OCI-LY1 (cell line): Measurements from ENCODE around the gene E2F4.

Experiments used
- H2AFZ ChIP-seq: fragments of 200-600 bp; sonication (generic), shearing (Covaris generic); 2 replicates; pipeline ENCODE4 v1.6.0; 2014; ENCODE audit warnings: antibody characterized with exemption, mild to moderate bottlenecking, low read length
- H3F3A ChIP-seq: fragments of 200-600 bp; sonication (generic), shearing (Covaris generic); 2 replicates; pipeline ENCODE4 v1.6.0; 2014; ENCODE audit warnings: mild to moderate bottlenecking, antibody characterized with exemption, low read length, moderate library complexity; ENCODE audit not compliant: insufficient read depth
- H3K27ac ChIP-seq: fragments of 200-600 bp; sonication (generic); 2 replicates; pipeline ENCODE4 v1.5.1; 2014; ENCODE audit warnings: low read length, mixed run types, mild to moderate bottlenecking, low read depth; ENCODE audit not compliant: poor library complexity, severe bottlenecking
- H3K27me3 ChIP-seq: fragments of 200-600 bp; sonication (generic); 2 replicates; pipeline ENCODE4 v1.6.0; 2014; ENCODE audit warnings: antibody characterized with exemption, mild to moderate bottlenecking, low read length, moderate library complexity; ENCODE audit not compliant: insufficient read depth
- H3K36me3 ChIP-seq: fragments of 200-600 bp; sonication (generic); 2 replicates; pipeline ENCODE4 v1.6.1; 2014; ENCODE audit warnings: mild to moderate bottlenecking, antibody characterized with exemption, low read length, moderate library complexity, mixed read lengths; ENCODE audit not compliant: insufficient read depth
- H3K4me1 ChIP-seq: fragments of 200-600 bp; sonication (generic); 2 replicates; pipeline ENCODE4 v1.5.1; 2014; ENCODE audit warnings: mild to moderate bottlenecking, low read length, moderate library complexity; ENCODE audit not compliant: insufficient read depth, severe bottlenecking
- H3K4me2 ChIP-seq: fragments of 200-600 bp; sonication (generic), shearing (Covaris generic); 2 replicates; pipeline ENCODE4 v1.6.1; 2014; ENCODE audit warnings: low read length
- H3K4me3 ChIP-seq: fragments of 200-600 bp; sonication (generic); 2 replicates; pipeline ENCODE4 v1.5.1; 2014; ENCODE audit warnings: low read length, low read depth, mild to moderate bottlenecking, mixed read lengths; ENCODE audit not compliant: poor library complexity, severe bottlenecking
- H3K79me2 ChIP-seq: fragments of 200-600 bp; shearing (Covaris generic); 2 replicates; pipeline ENCODE4 v1.6.1; 2016; ENCODE audit warnings: mixed run types, low read length, mixed read lengths; ENCODE audit not compliant: insufficient read depth
- H3K9ac ChIP-seq: fragments of 200-600 bp; sonication (generic), shearing (Covaris generic); 2 replicates; pipeline ENCODE4 v1.6.1; 2014; ENCODE audit warnings: mild to moderate bottlenecking, low read length, mixed read lengths
- H3K9me2 ChIP-seq: fragments of 200-600 bp; sonication (generic), shearing (Covaris generic); 2 replicates; pipeline ENCODE4 v1.6.1; 2014; ENCODE audit warnings: low read depth, mild to moderate bottlenecking, low read length, mixed read lengths
- H3K9me3 ChIP-seq: fragments of 200-600 bp; shearing (Covaris generic); 2 replicates; pipeline ENCODE4 v1.6.1; 2014; ENCODE audit warnings: low read length, mixed read lengths
- H4K20me1 ChIP-seq: fragments of 200-600 bp; sonication (generic), shearing (Covaris generic); 2 replicates; pipeline ENCODE4 v1.6.0; 2016; ENCODE audit warnings: mild to moderate bottlenecking, low read length; ENCODE audit not compliant: insufficient read depth
- CTCF ChIP-seq: fragments of 200-600 bp; sonication (generic), shearing (Covaris generic); IDR thresholded peaks from 2 replicates; pipeline ENCODE4 v1.5.1; 2017; ENCODE audit warnings: mild to moderate bottlenecking, antibody characterized with exemption, low read length, moderate library complexity, mixed read lengths
- EZH2 ChIP-seq: fragments of 200-600 bp; sonication (generic), shearing (Covaris generic); IDR thresholded peaks from 2 replicates; pipeline ENCODE4 v1.8.0; 2017; ENCODE audit warnings: borderline replicate concordance, mixed run types, mild to moderate bottlenecking, antibody characterized with exemption, low read length, moderate library complexity, mixed read lengths

The E2F4 gene

DNA sequence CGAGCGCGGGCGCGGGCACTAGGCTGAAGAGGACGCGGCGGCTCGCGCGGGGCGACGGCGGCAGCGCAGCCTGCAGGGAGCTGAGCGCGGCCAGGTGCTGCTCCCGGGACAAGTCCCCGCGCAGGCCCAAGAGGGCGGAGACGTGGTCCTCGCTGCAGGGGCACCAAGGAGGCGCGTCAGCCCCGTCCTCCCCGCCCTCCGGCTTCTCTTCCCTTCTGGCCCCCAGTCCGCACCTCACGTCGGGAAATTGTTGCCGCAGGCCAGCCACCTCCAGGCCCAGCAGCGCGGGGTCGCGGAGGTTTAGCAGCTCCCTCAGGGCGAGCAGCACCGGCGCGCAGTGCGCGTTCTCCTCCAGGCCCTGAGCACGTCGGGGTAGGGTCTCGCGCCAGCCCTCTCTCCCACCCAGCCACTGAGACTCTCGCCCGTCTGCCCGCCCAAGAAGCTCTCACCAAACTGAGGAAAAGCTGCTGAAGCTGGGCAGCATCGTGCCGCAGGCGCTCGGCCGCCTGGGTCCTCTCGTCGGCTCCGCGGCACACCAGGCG lies 7.4 kb upstream of the E2F4 start:
- Histone ChIP-seq H3K4me3 (peak overlapping the region; percentile 68), H3K4me2 (peak overlapping the region; percentile 82), H3K9ac (peak overlapping the region; percentile 68; the same call in 1 of the 2 replicates), H2AFZ (no peak overlapping the region), H3K9me2 (no peaks in the 10 kb centered on the region), H4K20me1 (no peaks in the 10 kb centered on the region), H3K9me3 (no peaks in the 10 kb centered on the region), H3K4me1 (peaks cover 17% of the 10 kb centered on the region), H3F3A (no peaks in the 10 kb centered on the region), H3K36me3 (no peaks in the 10 kb centered on the region), H3K79me2 (no peaks in the 10 kb centered on the region), H3K27me3 (no peaks in the 10 kb centered on the region), H3K27ac (no peak overlapping the region)
- no peak for TF ChIP-seq CTCF
- TF ChIP-seq EZH2: no peak

- H3F3A ChIP-seq: no peaks in the 10 kb centered on the region
- H3K4me2 ChIP-seq: no peak overlapping the region
- H3K9me3 ChIP-seq: no peaks in the 10 kb centered on the region
- no peaks in the 10 kb centered on the region for H4K20me1 ChIP-seq
- TF ChIP-seq CTCF (peak; percentile 82), EZH2 (no peak)
- no peak overlapping the region for H3K4me3 ChIP-seq
- H3K9me2 ChIP-seq: no peaks in the 10 kb centered on the region
- H2AFZ ChIP-seq: no peak overlapping the region
- H3K36me3 ChIP-seq: no peaks in the 10 kb centered on the region
- H3K9ac ChIP-seq: no peak overlapping the region
- peaks cover 17% of the 10 kb centered on the region for H3K4me1 ChIP-seq
- no peaks in the 10 kb centered on the region for H3K79me2 ChIP-seq
- H3K27ac ChIP-seq: no peak overlapping the region
- no peaks in the 10 kb centered on the region for H3K27me3 ChIP-seq
These were observed 6.8 kb upstream of the E2F4 start for GRCh38 chr16:67184995-67185650.

- Histone ChIP-seq H3K9me2 (no peaks in the 10 kb centered on the region), H3K79me2 (no peaks in the 10 kb centered on the region), H3F3A (no peaks in the 10 kb centered on the region), H4K20me1 (no peaks in the 10 kb centered on the region), H3K9ac (no peak overlapping the region), H2AFZ (no peak overlapping the region), H3K27me3 (no peaks in the 10 kb centered on the region), H3K27ac (no peak overlapping the region), H3K4me2 (no peak overlapping the region), H3K9me3 (no peaks in the 10 kb centered on the region), H3K4me1 (peaks cover 17% of the 10 kb centered on the region), H3K36me3 (no peaks in the 10 kb centered on the region), H3K4me3 (no peak overlapping the region)
- TF ChIP-seq EZH2: no peak
- no peak; the same call in 1 of the 2 replicates for TF ChIP-seq CTCF
These were observed 6.3 kb upstream of the E2F4 start for GRCh38 chr16:67185651-67186134.
